ENCODE measurements around the gene MPV17L2. TPM values are rescaled to one million over a fixed set of nuclear protein-coding genes. Genes with fewer than 3 reads are reported as not detected.

MPV17L2 gene
- polyA plus RNA-seq, 1 donor from 2014 or later = 17.7 TPM

- H3F3A ChIP-seq (ENCODE audit: insufficient read depth, low read length, poor library complexity, severe bottlenecking) = no peaks in the 10 kb centered on the region
- H2AFZ ChIP-seq (ENCODE audit: low read depth, low read length) = no peak overlapping the region
- H3K9ac ChIP-seq (ENCODE audit: low read length) = no peak overlapping the region
- no peak overlapping the region for H3K4me2 ChIP-seq (ENCODE audit: low read length)
- no peaks in the 10 kb centered on the region for H3K27me3 ChIP-seq (ENCODE audit: insufficient read depth, low read depth, low read length)
- no peak for TF ChIP-seq CTCF (IDR thresholded peaks at IDR 0.05; ENCODE audit: poor library complexity, severe bottlenecking)
- H3K9me3 ChIP-seq (ENCODE audit: low read length) = no peaks in the 10 kb centered on the region
- H4K20me1 ChIP-seq (ENCODE audit: insufficient read depth) = no peaks in the 10 kb centered on the region
- H3K79me2 ChIP-seq (replicated peaks; ENCODE audit: insufficient read depth, low read length) = peaks cover 5% of the 10 kb centered on the region
- no peaks in the 10 kb centered on the region for H3K36me3 ChIP-seq (ENCODE audit: insufficient read depth, low read length)
- no peaks in the 10 kb centered on the region for H3K9me2 ChIP-seq (ENCODE audit: insufficient read depth, low read length)
- no peak overlapping the region for H3K27ac ChIP-seq (ENCODE audit: low read length)
- no peak overlapping the region for H3K4me3 ChIP-seq (ENCODE audit: low read length)
These were observed 36.8 kb upstream of the MPV17L2 start for GRCh38 chr19:18156268-18156667.

- Histone ChIP-seq H3K27me3 (ENCODE audit: insufficient read depth, low read depth, low read length) (no peaks in the 10 kb centered on the region), H3K36me3 (ENCODE audit: insufficient read depth, low read length) (no peaks in the 10 kb centered on the region), H3K9me2 (ENCODE audit: insufficient read depth, low read length) (no peaks in the 10 kb centered on the region), H3K79me2 (replicated peaks; ENCODE audit: insufficient read depth, low read length) (peaks cover 5% of the 10 kb centered on the region), H4K20me1 (ENCODE audit: insufficient read depth) (no peaks in the 10 kb centered on the region), H3K9me3 (ENCODE audit: low read length) (no peaks in the 10 kb centered on the region), H3F3A (ENCODE audit: insufficient read depth, low read length, poor library complexity, severe bottlenecking) (no peaks in the 10 kb centered on the region), H2AFZ (ENCODE audit: low read depth, low read length) (no peak overlapping the region), H3K4me3 (ENCODE audit: low read length) (peak overlapping the region; percentile 47), H3K4me2 (ENCODE audit: low read length) (no peak overlapping the region), H3K9ac (ENCODE audit: low read length) (peak overlapping the region; percentile 55), H3K27ac (ENCODE audit: low read length) (no peak overlapping the region)
- TF ChIP-seq TAF1 (IDR thresholded peaks at IDR 0.05; ENCODE audit: low read depth) (no peak), MXI1 (conservative IDR thresholded peaks at IDR 0.05; ENCODE audit: poor library complexity, severe bottlenecking) (no peak), SMC3 (conservative IDR thresholded peaks at IDR 0.05; ENCODE audit: poor library complexity) (no peak), CTCF (IDR thresholded peaks at IDR 0.05; ENCODE audit: poor library complexity, severe bottlenecking) (no peak), REST (IDR thresholded peaks at IDR 0.05; ENCODE audit: borderline replicate concordance) (no peak), RAD21 (conservative IDR thresholded peaks at IDR 0.05) (no peak), EZH2 (IDR thresholded peaks at IDR 0.05; ENCODE audit: borderline replicate concordance, insufficient read depth, low read length, poor library complexity, severe bottlenecking) (no peak), EP300 (conservative IDR thresholded peaks at IDR 0.05; ENCODE audit: poor library complexity, severe bottlenecking) (no peak), POLR2AphosphoS5 (IDR thresholded peaks at IDR 0.05) (no peak)
These were observed 36.1 kb upstream of the MPV17L2 start for GRCh38 chr19:18156841-18157464.
